Pancreas (tissue), 10 donors: Measurements from ENCODE around the gene FRS3. TPM values are rescaled to one million over a fixed set of nuclear protein-coding genes. Genes with fewer than 3 reads are reported as not detected.

ENCODE experiments used
- ATAC-seq, 4 donors: fragments of 200-7000 bp; cut with Tn5 transposase; one replicate each; pipeline versions ENCODE4 v1.8.0 to v1.9.1; 2020; ENCODE audit warnings: mild to moderate bottlenecking in 4 of 4, moderate library complexity in 4 of 4
- DNase-seq, 6 donors: peaks; one replicate each; pipeline ENCODE4 v3.0.0-alpha.2; 2020
- FAIRE-seq: peaks from 2 replicates; lab custom pipeline; 2012; peaks lifted over from hg19 to GRCh38; lab: Jason Lieb, UNC
- H3K27ac ChIP-seq, 4 donors: fragments of 200-600 bp; sonication (generic); 1 replicate in 3 of 4; 2 replicates in 1 of 4; pipeline versions ENCODE4 v1.5.0 to v1.8.0; 2020
- H3K27me3 ChIP-seq, 4 donors: fragments of 200-600 bp; one replicate each; pipeline ENCODE4 v1.8.0; 2021
- H3K36me3 ChIP-seq, 3 donors: fragments of 200-600 bp; sonication (generic) in 1 of 3; one replicate each; pipeline versions ENCODE4 v1.5.0 to v1.8.0; 2020 to 2021
- H3K4me1 ChIP-seq, 3 donors: fragments of 200-600 bp; one replicate each; pipeline ENCODE4 v1.8.0; 2021
- H3K4me3 ChIP-seq, 4 donors: fragments of 200-600 bp; sonication (generic) in 2 of 4; one replicate each; pipeline versions ENCODE4 v1.5.0 to v1.8.0; 2020 to 2021
- H3K9me3 ChIP-seq, 4 donors: fragments of 200-600 bp; one replicate each; pipeline ENCODE4 v1.8.0; 2021
- WGBS, 2 donors: extraction: QIAGEN DNeasy Blood & Tissue Kit; methylation state at CpG; one replicate each; pipeline ENCODE4 v1.1.7; 2013; 5-methylcytosine and 5-hydroxymethylcytosine counted together
- intact Hi-C, 3 donors: fragments of 100-400 bp; cut with DNase I; formaldehyde crosslinking; loops; one replicate each; pipeline versions ENCODE4 v1.11.1 to v1.14.2; 2022
- polyA plus RNA-seq, 2 donors: library from polyadenylated mRNA; stranded (reverse); fragments of 200-250 nt; gene quantifications; one replicate each; pipeline ENCODE4 v1.2.3, GENCODE V29; 2013
- total RNA-seq, 6 donors: library from RNA; stranded (reverse); fragmentation: NEBNext Ultra II Directional in 4 of 6; extraction: Animal tissue kit (Norgen Biotek cat#: 25700) in 4 of 6; gene quantifications; one replicate each; pipeline versions ENCODE4 v1.2.1 to v1.2.4, GENCODE V29; 2021 to 2023
- TF ChIP-seq, protein P1 (sequence below), 4 donors: fragments of 200-600 bp; sonication (generic) in 3 of 4; IDR thresholded peaks; one replicate each; pipeline versions ENCODE4 v1.5.0 to v1.8.0; 2021; ENCODE audit warnings: antibody characterized with exemption in 4 of 4
- donor health status: healthy with polysubstance abuse.
- donor health status: DM: no; HTN: no; CAD: no; lungs with moderate emphysema.
- donor health status: DM: no; HTN: no; CAD: no.
- donor health status: control.
- donor health status: control.
- donor health status: Bipolar disorder and iron deficiency.
- donor health status: DM: yes; HTN: yes; CAD: no.
- donor health status: DM: no; HTN: no; CAD: no.
- donor health status: DM: no; HTN: no; CAD: no.
- donor health status: DM: yes; HTN: yes; CAD: no.

FRS3 gene
- total and polyA plus RNA-seq, 8 donors: 2.1 to 7.8 (median 3.7) TPM

DNA sequence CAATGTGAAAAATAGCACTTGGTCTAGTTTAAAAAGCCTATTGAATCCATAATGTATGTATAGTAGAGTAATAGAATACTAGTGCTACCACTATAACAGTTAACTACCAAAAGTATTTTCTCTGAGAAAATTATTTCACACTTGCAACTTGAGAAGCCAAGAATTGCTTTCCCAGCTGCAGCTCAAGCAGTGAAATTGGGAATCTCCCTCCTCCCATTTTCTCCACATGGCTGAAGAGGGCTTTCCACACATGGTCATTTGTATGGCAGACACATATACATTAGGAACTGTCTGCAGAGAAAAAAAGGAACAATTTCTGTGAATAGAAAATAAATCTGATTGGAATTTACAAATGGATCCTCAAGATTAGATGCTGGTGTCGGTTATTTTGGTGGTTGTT lies 42.3 kb upstream of the FRS3 start:
- TF ChIP-seq, protein P1, sequence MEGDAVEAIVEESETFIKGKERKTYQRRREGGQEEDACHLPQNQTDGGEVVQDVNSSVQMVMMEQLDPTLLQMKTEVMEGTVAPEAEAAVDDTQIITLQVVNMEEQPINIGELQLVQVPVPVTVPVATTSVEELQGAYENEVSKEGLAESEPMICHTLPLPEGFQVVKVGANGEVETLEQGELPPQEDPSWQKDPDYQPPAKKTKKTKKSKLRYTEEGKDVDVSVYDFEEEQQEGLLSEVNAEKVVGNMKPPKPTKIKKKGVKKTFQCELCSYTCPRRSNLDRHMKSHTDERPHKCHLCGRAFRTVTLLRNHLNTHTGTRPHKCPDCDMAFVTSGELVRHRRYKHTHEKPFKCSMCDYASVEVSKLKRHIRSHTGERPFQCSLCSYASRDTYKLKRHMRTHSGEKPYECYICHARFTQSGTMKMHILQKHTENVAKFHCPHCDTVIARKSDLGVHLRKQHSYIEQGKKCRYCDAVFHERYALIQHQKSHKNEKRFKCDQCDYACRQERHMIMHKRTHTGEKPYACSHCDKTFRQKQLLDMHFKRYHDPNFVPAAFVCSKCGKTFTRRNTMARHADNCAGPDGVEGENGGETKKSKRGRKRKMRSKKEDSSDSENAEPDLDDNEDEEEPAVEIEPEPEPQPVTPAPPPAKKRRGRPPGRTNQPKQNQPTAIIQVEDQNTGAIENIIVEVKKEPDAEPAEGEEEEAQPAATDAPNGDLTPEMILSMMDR (IDR thresholded peaks at IDR 0.05): no peak
- Histone ChIP-seq H3K27me3 (no peaks in the 10 kb centered on the region), H3K4me3 (no peak overlapping the region), H3K9me3 (no peaks in the 10 kb centered on the region), H3K27ac (no peak overlapping the region), H3K36me3 (no peaks in the 10 kb centered on the region), H3K4me1 (no peaks in the 10 kb centered on the region)
- ATAC-seq (no peak), FAIRE-seq (no peak), DNase-seq (no peak)
- WGBS, 2 donors: 97 to 100% methylated on average over 1 of the region's 1 CpG
- intact Hi-C loops: no loop called here

DNA sequence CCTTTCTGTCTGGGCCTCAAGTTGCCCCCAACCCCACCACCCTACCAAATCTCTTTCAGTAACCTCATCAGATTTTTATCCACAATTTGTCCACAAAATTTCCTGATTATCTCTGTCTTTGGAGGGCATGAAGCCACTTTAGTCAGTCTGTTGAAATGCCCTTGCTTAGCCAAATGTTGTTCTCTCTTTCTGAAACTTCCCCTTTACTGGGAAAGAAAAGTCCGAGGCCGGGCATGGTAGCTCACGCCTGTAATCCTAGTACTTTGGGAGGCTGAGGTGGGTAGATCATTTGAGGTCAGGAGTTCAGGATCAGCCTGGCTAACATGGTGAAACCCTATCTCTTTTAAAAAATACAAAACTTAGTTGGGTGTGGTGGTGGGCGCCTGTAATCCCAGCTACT lies 41.6 kb upstream of the FRS3 start:
- no peak for ATAC-seq
- 87 to 89% methylated on average over 4 of the region's 4 CpGs for WGBS, 2 donors

DNA sequence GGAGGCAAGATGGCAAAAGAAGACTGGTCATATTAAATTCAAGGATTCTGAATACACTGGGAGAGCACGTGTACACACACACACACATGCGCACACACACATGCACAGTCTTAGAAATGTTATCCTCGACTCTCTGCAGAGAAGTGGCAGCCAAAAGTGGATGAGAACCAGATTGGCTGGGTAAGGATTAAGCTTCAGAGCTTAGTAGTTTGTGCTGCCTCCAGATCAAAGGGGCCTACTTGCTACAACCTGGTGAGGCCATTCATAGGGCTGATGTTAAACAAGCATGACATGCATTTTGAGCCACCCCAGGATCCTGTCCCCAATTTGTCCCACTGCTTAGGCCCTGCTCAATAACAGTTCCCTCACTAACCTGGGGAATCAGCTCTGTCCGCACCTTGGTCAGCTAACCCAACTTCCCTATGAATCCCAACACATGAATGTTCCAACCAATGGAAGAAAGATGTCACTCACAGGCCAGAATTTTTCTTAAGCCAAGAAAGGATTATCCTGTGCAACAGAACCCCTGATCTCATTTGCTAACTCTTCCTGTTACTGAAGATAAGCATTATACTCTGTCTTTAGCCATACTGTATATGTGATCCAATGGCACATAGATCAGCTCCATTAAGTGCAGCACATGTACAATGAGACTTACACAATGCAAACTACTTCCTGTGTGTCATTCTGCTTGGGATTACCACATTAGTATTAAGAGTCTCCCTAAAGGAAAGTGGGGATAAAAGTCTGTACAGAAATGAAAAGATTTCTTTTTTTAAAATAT lies 38.8 kb upstream of the FRS3 start:
- no peaks in the 10 kb centered on the region for H3K27me3 ChIP-seq
- intact Hi-C loops: no loop called here
- WGBS, 2 donors: 71 to 77% methylated on average over 4 of the region's 4 CpGs
- H3K4me3 ChIP-seq: no peak overlapping the region
- DNase-seq (no peak), FAIRE-seq (no peak), ATAC-seq (no peak)
- TF ChIP-seq, protein P1 (IDR thresholded peaks at IDR 0.05): no peak
- no peaks in the 10 kb centered on the region for H3K4me1 ChIP-seq
- H3K36me3 ChIP-seq: no peaks in the 10 kb centered on the region
- H3K27ac ChIP-seq: no peak overlapping the region
- H3K9me3 ChIP-seq: no peaks in the 10 kb centered on the region

More for the DNA sequence above, 41.6 kb upstream of the FRS3 start:
- TF ChIP-seq, protein P1 (IDR thresholded peaks at IDR 0.05): no peak
- Histone ChIP-seq H3K36me3 (no peaks in the 10 kb centered on the region), H3K27ac (no peak overlapping the region), H3K4me1 (no peaks in the 10 kb centered on the region), H3K9me3 (no peaks in the 10 kb centered on the region), H3K27me3 (no peaks in the 10 kb centered on the region), H3K4me3 (no peak overlapping the region)
- DNase-seq: no peak
- FAIRE-seq: no peak
- intact Hi-C loops: no loop called here

DNA sequence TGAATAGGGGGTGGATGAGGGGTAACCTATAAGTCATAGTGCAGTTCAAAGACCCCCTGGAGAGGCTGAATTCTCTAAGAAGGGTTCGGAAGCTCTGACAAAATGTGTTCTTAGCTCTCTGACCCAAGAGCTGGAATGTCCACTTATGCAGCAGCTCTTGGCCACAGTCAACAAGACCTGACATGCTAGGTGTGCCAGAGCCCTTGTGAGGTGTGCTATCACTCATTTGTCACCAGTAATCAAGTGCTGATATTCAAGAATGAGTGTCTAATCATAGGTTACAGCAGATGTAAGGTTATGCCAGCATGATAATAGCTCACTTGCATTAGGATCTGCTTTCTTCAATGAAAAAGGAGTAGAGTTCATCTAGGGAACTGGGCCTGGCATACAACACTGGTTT lies 35.9 kb upstream of the FRS3 start:
- TF ChIP-seq, protein P1 (IDR thresholded peaks at IDR 0.05): no peak
- FAIRE-seq: no peak
- no peaks in the 10 kb centered on the region for H3K27me3 ChIP-seq
- no peak for ATAC-seq
- WGBS, 2 donors: 88 to 92% methylated on average over 1 of the region's 1 CpG
- no peaks in the 10 kb centered on the region for H3K4me1 ChIP-seq
- intact Hi-C loops: no loop called here
- H3K36me3 ChIP-seq: no peaks in the 10 kb centered on the region
- no peak for DNase-seq
- H3K4me3 ChIP-seq: no peak overlapping the region
- no peak overlapping the region for H3K27ac ChIP-seq
- H3K9me3 ChIP-seq: no peaks in the 10 kb centered on the region

DNA sequence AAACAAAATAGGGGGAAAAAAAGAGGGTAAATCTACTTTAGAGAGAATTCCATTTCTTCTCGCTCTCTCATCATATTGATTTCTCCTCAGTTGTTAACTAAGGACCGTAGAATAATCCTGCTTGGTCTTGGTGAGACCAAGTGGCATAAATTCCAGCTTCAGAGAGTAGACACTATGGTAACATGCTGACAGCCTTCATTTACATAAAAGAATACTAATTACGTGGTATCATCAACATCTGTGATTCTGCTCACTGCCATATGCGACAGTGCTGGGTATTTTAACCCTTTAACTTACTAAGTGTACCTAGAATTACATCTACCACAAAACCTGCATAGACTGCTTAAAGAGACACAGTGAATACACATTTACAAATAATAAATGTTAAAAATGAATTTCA lies 34.9 kb upstream of the FRS3 start:
- FAIRE-seq (no peak), ATAC-seq (no peak), DNase-seq (no peak)
- no peak overlapping the region for H3K4me3 ChIP-seq
- H3K27me3 ChIP-seq: no peaks in the 10 kb centered on the region
- H3K4me1 ChIP-seq: no peaks in the 10 kb centered on the region
- no peaks in the 10 kb centered on the region for H3K9me3 ChIP-seq
- WGBS, 2 donors: 69 to 73% methylated on average over 4 of the region's 4 CpGs
- no peak overlapping the region for H3K27ac ChIP-seq
- H3K36me3 ChIP-seq: no peaks in the 10 kb centered on the region
- intact Hi-C loops: no loop called here
- TF ChIP-seq, protein P1 (IDR thresholded peaks at IDR 0.05): no peak
